ENCODE data around the gene ADARB2. TPM values are rescaled to one million over a fixed set of nuclear protein-coding genes. Genes with fewer than 3 reads are reported as not detected.

ADARB2 gene
- total RNA-seq, 1 donor from 2014 or later = 0.80 TPM

- DNase-seq (no peak), ATAC-seq (no peak)
- Histone ChIP-seq H3K4me1 (no peaks in the 10 kb centered on the region), H3K36me3 (no peaks in the 10 kb centered on the region), H3K27me3 (ENCODE audit: low read depth) (no peaks in the 10 kb centered on the region), H3K4me3 (no peak overlapping the region), H3K9me3 (no peaks in the 10 kb centered on the region), H3K27ac (no peak overlapping the region)
- no peak for TF ChIP-seq CTCF (IDR thresholded peaks at IDR 0.05)
- intact Hi-C loops (cut with DNase I) = no loop called here
Measured at GRCh38 chr10:1209355-1209979, 527.9 kb downstream of the ADARB2 start.

GRCh38 chr10:1208366-1209311, 528.7 kb downstream of the ADARB2 start:
- ATAC-seq = no peak
- Histone ChIP-seq H3K4me3 (no peak overlapping the region), H3K27ac (no peak overlapping the region), H3K9me3 (no peaks in the 10 kb centered on the region), H3K36me3 (no peaks in the 10 kb centered on the region), H3K4me1 (no peaks in the 10 kb centered on the region), H3K27me3 (ENCODE audit: low read depth) (no peaks in the 10 kb centered on the region)
- no peak for TF ChIP-seq CTCF (IDR thresholded peaks at IDR 0.05)
- intact Hi-C loops (cut with DNase I) = no loop called here
- no peak for DNase-seq

- ATAC-seq = no peak
Measured at GRCh38 chr10:1206601-1207000, 530.7 kb downstream of the ADARB2 start.

GRCh38 chr10:1206101-1206500, 531.2 kb downstream of the ADARB2 start:
- intact Hi-C loops (cut with DNase I) = no loop called here
- H3K4me1 ChIP-seq = no peaks in the 10 kb centered on the region
- TF ChIP-seq CTCF (IDR thresholded peaks at IDR 0.05) = no peak
- no peaks in the 10 kb centered on the region for H3K9me3 ChIP-seq
- H3K36me3 ChIP-seq = no peaks in the 10 kb centered on the region
- no peaks in the 10 kb centered on the region for H3K27me3 ChIP-seq (ENCODE audit: low read depth)
- ATAC-seq = no peak
- no peak overlapping the region for H3K27ac ChIP-seq
- H3K4me3 ChIP-seq = no peak overlapping the region
- no peak for DNase-seq

More at GRCh38 chr10:1206601-1207000, 530.7 kb downstream of the ADARB2 start:
- no peak overlapping the region for H3K27ac ChIP-seq
- DNase-seq = no peak
- intact Hi-C loops (cut with DNase I) = no loop called here
- H3K4me3 ChIP-seq = no peak overlapping the region
- H3K36me3 ChIP-seq = no peaks in the 10 kb centered on the region
- no peaks in the 10 kb centered on the region for H3K4me1 ChIP-seq
- H3K9me3 ChIP-seq = no peaks in the 10 kb centered on the region
- no peaks in the 10 kb centered on the region for H3K27me3 ChIP-seq (ENCODE audit: low read depth)
- no peak for TF ChIP-seq CTCF (IDR thresholded peaks at IDR 0.05)

- DNase-seq (no peak), ATAC-seq (no peak)
- intact Hi-C loops (cut with DNase I) = no loop called here
- Histone ChIP-seq H3K4me1 (no peaks in the 10 kb centered on the region), H3K9me3 (no peaks in the 10 kb centered on the region), H3K4me3 (no peak overlapping the region), H3K27ac (no peak overlapping the region), H3K27me3 (ENCODE audit: low read depth) (no peaks in the 10 kb centered on the region), H3K36me3 (no peaks in the 10 kb centered on the region)
- TF ChIP-seq CTCF (IDR thresholded peaks at IDR 0.05) = no peak
Measured at GRCh38 chr10:1205450-1206030, 531.8 kb downstream of the ADARB2 start.
